Measurements from ENCODE around the gene CRACR2A.

The CRACR2A gene

DNA sequence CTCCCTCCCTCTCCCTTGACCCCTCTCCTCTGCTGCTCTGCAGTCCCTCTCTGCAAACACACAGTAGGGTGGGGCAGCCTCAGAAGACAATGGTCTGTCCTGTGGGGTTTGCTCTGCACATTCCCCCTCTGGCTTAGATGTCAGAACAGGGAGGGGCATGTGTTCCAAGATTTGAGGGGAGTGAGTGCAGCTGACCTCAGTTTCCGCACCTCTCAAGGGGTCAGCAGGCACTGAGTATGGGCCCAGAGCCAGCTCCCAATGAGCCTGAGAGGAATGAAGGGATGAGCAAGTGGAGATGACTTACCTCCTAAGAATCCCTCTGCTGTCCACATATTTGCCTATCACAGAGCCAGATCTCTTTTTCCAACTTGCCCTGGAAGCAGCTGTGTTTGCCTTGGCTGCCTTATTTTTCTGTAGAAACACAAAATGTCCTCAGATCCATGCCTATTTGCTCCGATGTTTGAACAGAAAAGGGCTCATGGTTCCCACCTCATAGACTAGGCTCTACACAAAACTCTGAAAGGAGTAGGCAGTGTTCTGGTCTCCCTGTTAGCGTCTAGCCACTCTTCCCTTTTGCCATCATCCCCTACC is 111.4 kb downstream of the CRACR2A start:
- DNase-seq = no peak

DNA sequence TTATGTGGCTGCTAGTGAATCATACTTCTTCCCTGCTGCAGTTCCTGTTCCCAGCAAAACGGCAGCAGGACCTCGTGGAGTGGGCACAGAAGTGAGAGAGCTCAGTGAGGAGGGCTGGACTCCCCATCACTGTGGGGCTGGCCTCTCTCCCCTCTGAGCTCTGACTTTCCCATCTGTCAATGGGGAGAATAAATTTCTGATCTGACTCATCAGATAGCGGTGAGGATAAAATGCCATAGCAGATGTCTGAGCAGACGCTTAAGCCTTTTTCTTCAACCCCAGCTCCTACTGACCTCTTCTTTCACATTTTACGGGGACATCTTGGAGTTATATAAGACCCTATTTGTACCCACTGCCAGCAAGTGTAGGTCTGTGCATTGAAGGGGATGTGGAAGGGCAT is 116.6 kb downstream of the CRACR2A start:
- no peak for DNase-seq

DNA sequence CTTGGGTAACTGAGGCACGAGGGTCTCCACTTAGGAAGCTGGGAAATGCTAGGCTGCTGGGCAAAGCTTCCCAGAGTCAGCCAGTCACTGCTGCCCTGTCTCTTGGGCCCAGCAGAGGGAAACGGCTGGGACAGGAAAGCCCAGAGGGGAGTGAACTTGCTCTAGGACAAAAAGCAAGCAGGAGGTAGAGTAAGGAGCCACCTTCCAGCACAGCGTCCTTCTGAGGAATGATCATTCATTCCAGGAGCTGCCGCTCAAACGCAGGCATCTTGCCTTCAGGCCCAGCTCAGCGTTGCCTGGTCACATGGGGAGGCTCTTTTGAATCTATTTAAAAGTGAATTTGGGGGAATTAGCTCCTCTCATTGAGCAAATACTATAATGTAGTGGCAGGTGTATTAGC is 118.6 kb downstream of the CRACR2A start:
- no peak for DNase-seq

DNA sequence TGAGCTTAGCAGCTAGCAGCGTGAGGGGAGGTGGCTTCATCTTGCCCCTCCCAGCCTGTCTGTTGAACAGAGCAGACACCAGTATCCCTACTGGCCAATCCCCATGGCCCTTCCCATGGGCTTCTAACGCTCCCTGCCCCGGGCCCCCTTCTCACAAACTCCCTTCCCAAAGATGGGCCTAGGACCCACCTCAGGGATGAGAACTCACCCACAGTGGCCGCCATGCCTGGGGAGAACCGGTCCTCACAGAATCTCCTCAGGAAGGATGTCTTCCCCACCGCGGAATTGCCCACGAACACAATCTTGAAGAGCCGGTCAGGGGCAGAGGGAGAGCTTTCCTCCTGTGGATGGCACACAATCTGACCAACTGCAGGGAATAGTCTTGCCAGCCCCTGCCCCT is 119.5 kb downstream of the CRACR2A start:
- DNase-seq = no peak

DNA sequence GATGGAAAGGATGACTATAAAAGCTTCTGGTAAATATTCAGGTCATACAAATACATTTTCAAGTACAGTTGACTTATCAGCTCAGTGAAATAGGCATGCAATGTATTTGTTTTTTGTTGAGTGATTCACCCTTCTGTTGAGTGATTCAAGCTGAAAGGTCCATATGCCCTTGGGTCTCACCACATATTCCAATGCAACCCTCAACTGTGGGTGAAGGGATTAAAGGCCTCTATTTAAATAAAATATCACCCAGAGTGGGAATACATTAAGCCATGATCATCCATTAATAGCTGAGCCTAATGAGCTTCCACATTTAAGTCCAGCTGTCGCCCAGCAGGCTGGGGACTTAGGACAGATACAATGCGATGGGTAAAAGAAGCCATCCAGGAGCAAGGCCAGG is 120.2 kb downstream of the CRACR2A start:
- no peak for DNase-seq

DNA sequence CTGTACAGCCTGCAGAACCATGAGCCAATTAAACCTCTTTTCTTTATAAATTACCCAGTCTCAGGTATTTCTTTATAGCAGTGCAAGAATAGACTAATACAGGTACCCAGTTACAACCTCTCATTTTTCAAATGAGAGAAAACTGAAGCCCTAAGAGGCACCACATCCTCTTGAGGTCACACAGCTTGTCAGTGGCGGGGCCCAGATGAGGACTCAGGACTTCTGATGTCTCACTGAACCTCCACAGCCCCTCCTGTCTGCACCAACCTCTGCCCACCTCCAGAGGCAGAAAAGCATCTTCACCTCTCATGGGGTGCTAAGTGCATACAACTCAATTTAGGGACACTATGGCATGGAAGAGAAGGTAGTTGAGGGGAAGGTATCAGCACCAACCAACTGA is 120.7 kb downstream of the CRACR2A start:
- DNase-seq = no peak

DNA sequence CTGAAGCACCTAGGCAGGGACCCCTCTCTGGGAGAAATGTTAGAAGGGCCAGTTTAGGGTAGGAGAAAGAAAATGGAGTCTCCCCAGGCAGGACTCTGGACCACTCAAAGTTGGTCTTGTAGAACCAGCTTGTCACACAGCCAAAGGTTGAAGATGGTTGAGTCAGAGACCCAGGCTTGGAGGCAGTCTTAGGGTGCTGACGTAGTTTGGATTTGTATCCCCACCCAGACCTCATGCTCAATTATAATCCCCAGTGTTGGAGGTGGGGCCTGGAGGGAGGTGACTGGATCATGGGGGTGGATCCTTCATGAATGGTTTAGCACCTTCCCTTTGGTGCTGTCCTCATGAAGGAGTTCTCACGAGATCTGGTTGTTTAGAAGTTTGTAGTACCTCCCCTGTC is 121.2 kb downstream of the CRACR2A start:
- DNase-seq = no peak

DNA sequence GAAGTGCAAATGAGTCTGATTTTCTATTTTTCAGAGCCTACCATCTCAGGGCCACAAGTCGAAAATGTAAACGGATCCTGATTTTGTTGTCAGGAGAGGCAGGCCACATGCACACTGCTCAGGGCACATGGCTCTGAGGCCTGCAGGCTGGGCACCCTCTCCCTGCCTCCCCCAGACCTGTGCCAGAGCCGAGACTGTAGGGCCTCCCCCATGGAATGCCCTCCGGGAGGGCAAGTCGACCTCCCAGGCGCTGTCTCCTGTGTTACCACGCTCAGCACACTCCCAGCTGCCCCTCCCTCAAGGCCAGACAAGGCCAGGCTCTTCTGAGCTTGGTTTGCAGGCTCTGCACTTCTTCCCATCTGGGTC is 121.7 kb downstream of the CRACR2A start:
- DNase-seq = no peak

DNA sequence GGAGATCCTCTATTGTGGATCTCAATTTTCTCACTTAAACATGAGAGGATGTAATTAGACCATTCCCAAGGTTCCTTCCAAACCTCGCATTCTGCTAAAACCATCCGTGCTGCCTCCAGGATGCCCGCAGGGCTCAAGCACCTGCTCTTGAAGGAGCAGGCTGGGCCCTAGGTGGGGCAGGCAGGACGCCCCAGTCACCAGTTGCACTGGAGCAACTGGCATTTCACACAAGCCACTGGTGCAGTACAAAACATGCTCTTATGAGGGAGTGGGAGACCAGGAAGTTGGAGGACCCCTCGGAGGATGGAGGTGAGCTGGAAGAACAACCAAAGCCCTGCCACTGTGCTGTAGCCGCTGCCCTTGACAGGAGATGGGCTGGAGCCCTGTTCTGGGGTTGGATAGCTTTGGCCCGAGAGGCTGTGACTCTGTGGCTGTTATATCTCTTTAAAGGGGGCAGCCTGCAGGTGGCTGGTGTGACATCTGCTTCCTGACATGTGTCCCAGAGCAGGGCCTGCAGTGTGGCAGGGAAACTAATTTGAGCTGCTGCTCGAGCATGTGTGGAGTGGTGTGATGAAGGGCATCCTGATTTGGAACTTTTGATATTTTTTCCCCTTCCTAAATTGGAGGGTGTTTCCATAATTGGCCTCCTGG is 122.2 kb downstream of the CRACR2A start:
- DNase-seq = no peak

DNA sequence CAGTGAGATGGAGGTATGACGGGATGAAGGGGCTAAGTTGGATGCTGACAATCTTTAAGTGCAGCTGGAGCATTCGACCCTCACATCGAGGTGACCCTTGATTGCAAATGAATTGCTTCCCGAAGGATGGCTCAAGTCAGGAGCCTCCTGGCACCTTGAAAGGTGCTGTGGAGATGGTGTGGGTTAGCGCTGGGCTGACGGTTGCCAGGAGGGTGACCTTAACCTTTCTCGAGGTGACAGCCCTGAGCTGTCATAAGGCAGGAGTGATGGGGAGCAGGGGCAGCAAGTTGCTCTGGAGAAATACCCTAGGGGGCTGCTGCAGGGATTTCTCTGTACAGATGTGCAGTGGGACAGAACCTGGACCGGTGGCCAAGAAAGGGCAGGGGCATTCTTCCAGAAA is 122.8 kb downstream of the CRACR2A start:
- DNase-seq = no peak

DNA sequence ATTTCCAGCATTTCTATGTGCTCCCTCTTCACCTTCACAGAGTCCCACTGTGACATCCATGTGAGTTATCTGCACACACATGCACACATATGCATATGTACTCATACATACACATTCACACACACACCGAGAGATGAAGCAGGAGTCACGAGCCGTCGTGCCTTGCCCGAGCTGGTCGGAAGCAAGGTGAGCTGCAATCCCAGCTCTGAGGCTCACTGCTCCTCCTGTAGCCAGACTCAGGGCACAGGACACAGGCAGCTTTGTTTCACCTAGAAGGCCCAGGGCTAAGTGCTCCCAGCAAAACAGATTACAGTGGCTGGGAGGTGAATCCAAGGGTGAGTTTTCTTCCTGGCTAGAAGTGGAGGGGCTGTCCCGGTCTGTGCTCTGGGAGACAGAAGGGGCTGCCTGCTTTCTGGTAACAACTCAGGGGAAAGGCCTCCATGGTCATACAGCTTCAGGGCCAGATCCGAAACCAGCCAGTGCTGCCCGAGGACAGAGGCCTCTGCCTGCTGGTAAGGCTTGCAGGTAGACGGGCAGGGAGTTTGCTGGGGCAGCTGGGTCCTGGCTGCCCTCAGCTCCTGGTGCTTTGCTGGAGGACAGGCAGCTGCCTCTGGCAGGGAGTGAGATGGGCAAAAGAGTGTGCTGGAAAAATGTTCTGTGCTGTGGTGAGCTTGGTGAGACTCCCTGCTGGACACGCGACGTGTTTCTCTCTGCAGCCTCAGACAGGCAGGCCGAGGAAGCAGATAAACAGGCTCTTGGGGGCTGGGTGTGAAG is 123.7 kb downstream of the CRACR2A start:
- DNase-seq = no peak

DNA sequence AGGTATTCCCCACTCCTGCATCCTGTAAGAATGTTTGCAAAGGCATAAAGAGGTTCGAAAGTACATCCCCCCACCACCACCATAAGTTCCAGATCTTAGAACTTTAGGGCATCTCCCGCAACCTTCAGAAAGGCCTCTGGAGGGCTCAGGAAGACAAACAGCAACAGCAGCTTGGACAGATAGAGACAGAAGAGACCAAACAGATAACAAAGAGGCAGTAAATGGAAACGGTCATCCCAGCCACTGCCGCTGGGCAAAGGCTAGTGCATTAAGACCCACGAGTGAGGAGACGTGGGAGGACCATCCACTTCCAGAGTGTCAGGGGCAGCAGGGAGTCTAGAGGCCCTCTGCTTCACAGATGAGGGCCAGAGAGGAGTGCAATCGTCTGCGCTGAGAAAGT is 124.3 kb downstream of the CRACR2A start:
- DNase-seq = no peak

DNA sequence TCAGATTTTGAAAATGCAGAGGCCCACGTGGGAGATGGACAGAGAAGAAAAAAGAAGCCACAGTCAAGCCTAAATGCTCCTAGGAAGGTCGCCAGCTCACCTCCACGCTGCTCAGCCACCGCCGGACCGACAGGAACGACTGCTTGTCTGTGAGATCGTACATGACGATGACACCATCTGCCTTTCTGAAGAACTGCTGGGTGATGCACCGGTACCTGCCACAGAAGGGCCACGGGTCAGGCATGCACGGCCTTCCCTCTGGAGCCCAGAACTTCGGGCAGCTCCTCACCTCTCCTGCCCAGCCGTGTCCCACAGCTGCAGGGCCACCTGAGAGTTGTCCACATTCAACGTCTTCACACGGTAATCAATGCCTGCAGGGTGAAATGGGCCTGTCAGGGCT is 125.6 kb downstream of the CRACR2A start:
- no peak for DNase-seq

DNA sequence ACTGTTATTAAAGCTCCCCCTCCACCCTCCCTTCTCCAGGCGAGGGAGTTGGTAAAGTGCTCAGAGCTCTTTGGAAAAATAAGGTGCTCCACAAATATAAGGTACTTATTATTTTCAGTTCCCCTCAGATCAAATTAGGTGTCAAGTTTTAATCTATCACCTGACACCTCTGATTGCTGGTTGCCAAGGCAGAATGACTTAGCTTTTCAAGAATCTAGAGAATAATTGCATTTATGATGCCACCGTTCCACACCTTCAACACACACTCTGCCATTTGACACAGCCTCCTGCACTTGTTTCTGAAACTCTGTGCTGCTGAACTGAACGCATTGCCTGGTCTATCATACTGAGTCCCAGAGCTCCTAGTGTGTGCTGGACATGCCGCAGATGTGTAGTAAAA is 128.6 kb downstream of the CRACR2A start:
- no peak for DNase-seq

DNA sequence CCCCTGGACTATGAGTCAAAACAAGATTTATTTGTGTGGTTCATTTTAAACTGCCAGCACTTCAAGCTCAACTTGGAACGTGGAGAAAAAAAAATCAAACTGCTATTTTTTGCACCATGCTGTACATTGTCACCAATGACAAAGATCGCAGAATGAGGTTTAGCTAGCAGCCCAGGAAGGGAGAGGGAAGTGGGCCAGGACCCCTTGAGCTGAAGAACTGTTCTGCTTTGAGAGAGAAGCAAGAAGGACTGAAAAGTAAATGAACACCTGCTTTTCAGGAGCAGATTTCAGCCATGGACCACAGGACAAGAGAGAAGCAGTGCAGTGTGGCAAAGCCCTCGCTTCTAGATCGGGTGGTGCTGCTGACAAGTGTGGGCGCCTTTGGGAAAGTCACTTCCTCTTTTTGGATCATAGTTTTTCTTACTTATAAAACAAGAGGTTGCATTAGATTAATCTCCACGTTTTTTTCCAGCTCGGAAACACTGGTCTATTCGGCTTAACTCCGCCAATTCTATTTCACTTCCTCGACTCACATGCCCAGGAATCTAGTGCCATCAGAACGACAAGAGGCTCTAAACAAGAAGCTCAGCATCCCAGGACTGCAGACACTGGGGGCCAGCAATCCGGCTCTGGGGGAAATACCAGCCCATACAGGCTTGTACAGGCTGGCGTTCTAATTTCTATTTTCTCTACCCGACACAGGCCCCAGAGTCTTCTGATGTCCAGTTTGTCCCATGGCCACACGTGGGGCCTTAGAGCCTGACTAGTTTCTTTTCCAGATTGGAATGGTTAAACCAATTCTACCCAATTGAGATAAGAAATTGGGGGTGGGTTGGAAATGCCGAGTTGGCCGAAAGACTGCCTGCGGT is 129.9 kb downstream of the CRACR2A start:
- peak; percentile 37 for DNase-seq

DNA sequence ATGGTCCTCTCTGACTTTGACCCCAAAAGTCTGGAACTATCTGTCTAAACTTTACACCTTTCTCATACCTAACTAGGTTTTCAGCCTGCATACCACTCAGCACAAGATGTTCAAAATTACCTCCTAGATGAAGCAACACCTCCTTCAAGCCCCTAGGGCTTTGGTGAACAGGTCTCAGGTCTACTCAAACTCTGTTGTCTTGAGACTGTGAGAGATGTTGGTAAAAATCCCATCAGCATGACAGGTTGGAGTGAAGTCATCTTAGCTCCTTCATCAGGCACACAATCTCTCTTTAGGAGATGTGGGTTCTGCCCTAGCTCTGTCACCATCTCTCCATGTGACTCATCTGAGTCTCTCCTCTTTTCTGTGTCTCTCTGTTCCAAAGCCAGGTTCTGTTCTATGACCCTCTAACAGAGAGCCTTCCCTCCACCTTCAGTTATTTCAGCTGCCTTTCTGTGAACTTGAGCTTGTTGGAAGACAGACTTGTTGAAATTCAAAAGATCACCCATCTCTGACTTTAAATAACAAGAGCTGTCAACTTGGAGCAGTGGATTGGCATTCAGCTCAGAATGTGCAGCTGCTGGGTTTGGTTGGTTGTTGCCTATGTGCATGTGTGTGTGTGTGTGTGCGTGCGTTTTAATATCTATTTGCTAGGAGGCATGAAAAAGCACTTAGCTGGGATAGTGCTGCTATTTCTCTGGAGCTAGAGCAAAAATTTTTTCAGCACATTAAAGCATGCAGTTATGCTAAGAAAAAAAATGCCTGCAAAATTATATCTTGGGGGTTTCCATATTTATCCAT is 130.7 kb downstream of the CRACR2A start:
- no peak for DNase-seq

DNA sequence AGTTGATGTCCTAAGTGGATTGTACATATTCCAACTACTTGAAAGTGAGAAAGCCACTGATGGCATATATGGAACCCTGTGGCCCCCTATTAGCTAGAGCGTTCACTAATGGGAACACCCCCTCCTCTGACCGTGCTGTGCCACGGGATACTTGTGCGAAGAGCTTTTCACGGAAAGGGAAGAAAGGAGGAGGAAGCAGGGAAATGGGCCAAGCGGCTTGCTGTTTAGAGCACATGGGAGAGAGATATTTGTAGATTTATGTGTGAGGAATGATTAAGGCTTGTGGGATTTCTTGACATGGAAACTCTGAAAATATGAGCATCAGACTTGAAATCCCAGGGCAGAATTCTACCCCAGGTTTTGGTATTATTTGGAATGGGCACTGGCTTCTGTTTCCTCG is 132.1 kb downstream of the CRACR2A start:
- no peak for DNase-seq

DNA sequence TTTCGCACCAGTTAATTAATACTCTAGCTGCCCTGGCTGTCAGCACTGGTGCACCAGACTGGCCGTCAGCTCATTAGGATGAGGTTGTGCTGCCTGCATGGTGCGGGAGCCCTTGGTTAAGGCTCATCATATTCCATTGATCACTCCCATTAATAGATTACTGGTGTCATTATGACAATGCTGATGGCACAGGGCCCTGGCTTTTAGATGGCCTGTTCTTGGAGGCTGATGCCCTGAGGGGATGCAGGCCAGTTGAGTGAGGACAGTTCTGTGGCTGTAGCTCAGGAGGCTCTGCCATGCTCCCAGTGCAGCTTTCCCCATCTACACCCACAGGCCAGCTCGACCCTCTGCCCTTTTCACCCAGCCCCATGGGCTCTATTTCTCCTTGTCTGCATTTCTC is 135.3 kb downstream of the CRACR2A start:
- DNase-seq = no peak

DNA sequence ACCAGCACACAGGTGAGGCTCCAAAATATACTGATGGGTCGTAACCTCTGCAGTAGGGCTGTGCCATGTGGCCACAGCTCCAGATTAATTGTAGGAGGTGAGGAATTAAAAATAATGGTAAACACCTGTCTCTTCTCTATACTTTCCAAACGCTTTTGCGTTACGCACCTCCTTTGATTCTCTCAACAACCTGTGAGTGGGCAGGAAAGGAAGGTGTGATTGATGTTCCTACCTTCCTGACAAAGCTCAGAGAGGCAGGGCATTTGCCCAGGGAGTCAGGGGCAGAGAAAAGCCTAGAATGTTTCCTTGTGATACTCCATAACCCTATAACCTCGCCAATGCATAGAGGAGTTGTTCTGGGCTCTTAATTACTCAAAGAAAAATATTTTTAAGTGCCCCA is 137.0 kb downstream of the CRACR2A start:
- DNase-seq = no peak

DNA sequence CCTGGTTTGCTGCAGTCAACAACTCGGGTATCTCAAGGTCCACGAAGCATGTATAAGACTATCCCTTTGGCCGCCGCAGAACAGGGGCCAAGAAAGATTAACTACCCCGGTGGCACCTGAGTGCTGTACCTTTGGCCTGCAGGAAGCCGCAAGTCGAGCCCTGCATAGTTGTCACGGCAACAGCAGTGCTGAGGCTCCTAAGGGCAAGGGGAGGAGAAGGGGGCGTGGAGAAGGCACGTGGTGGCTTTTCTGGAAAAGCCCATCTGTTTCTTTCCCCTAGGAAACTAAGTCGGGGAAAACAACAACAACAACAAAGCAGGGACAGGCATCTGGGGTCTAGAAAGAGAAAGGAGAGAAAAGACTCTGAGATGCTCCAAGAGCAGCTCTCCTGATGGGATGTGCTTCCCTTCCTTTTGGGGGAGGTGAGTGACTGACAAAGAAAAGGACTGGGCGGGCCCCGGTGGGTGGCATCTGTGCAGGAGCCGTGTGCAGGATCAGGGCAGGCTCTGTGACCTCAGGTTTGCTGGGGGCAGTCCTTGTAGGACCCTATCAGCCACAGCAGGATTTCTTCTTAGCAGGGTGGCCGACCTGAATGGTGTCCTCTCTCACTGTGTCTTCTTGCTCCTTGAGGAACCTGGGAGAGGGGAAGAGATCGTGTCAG is 138.0 kb downstream of the CRACR2A start:
- no peak for DNase-seq

DNA sequence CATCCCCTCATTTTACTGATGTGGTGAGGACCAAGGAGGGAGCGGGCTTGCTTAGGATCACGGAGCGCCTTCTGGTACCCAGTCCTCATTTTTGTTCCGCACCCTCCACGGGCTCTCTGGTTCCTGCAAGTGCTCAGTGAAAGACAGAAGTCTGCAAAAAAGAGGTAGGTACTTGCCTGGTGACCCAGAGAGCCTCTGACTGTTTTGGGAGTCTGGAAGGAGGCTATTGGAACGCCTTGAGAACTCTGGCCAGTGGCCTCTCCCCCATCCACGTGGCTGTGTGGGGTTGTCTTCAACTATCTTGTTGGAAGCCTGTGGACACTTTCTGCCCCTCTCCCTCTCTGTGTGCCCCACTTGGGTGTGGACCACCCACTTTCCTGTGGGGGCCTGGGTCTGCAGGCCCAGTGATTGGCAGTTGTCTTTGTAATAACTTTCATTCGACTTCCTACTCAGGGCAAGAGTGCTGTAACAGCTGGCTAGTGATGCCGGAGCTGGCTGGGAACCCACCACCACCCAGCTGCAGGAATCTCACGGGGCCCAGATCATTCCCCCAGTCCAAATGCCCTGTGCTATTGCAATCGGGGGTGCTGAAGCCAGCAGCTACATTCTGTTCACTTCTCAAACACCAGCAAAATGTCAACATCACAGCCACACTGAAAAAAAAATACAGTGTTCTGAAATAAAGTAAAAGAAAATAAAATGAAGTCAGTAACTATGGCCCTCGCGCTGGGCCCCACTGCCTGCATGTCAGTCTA is 139.1 kb downstream of the CRACR2A start:
- no peak for DNase-seq

Measured in OCI-M1 (cell line).